ENCODE measurements around the gene TEX44. TPM values are rescaled to one million over a fixed set of nuclear protein-coding genes. Genes with fewer than 3 reads are reported as not detected.

The TEX44 gene
- polyA plus RNA-seq, 1 experiment, result not detected

GRCh38 chr2:231617059-231617926 is 24.6 kb downstream of the TEX44 start:
- POLR2A ChIA-PET, result no interaction called here
- no peak for DNase-seq (ENCODE audit: low read depth)

GRCh38 chr2:231621051-231621879 is 28.6 kb downstream of the TEX44 start:
- H3K27me3 ChIP-seq (ENCODE audit: control insufficient read depth, insufficient read depth, low read length), result no peaks in the 10 kb centered on the region; the same call in 1 of the 2 replicates
- DNase-seq (ENCODE audit: low read depth), result no peak
- TF ChIP-seq, protein P1, sequence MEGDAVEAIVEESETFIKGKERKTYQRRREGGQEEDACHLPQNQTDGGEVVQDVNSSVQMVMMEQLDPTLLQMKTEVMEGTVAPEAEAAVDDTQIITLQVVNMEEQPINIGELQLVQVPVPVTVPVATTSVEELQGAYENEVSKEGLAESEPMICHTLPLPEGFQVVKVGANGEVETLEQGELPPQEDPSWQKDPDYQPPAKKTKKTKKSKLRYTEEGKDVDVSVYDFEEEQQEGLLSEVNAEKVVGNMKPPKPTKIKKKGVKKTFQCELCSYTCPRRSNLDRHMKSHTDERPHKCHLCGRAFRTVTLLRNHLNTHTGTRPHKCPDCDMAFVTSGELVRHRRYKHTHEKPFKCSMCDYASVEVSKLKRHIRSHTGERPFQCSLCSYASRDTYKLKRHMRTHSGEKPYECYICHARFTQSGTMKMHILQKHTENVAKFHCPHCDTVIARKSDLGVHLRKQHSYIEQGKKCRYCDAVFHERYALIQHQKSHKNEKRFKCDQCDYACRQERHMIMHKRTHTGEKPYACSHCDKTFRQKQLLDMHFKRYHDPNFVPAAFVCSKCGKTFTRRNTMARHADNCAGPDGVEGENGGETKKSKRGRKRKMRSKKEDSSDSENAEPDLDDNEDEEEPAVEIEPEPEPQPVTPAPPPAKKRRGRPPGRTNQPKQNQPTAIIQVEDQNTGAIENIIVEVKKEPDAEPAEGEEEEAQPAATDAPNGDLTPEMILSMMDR (IDR thresholded peaks at IDR 0.05; ENCODE audit: insufficient read depth, low read depth, low read length), result no peak
- H3K36me3 ChIP-seq (ENCODE audit: control insufficient read depth, insufficient read depth, low read length), result no peaks in the 10 kb centered on the region
- CTCF ChIA-PET, result interaction anchor here (0.8 to 2.1 kb wide), 7 partner anchors 10 to 94 kb away, joined by 3 to 10 read pairs (median 5); no protein-coding TSS in a partner anchor
- H3K4me3 ChIP-seq (ENCODE audit: low read depth, low read length), result no peak overlapping the region
- POLR2A ChIA-PET, result no interaction called here

More at GRCh38 chr2:231617059-231617926, 24.6 kb downstream of the TEX44 start:
- CTCF ChIA-PET, result interaction anchor here (1.0 to 15.9 kb wide), 4 partner anchors 16 to 98 kb away, joined by 3 to 409 read pairs (median 4); no protein-coding TSS in a partner anchor
- Histone ChIP-seq H3K4me3 (ENCODE audit: low read depth, low read length) (no peak overlapping the region), H3K27me3 (ENCODE audit: control insufficient read depth, insufficient read depth, low read length) (no peaks in the 10 kb centered on the region; the same call in 1 of the 2 replicates), H3K36me3 (ENCODE audit: control insufficient read depth, insufficient read depth, low read length) (no peaks in the 10 kb centered on the region)
- TF ChIP-seq, protein P1 (IDR thresholded peaks at IDR 0.05; ENCODE audit: insufficient read depth, low read depth, low read length), result no peak

- POLR2A ChIA-PET, result no interaction called here
- Histone ChIP-seq H3K36me3 (ENCODE audit: control insufficient read depth, insufficient read depth, low read length) (no peaks in the 10 kb centered on the region), H3K4me3 (ENCODE audit: low read depth, low read length) (no peak overlapping the region), H3K27me3 (ENCODE audit: control insufficient read depth, insufficient read depth, low read length) (no peaks in the 10 kb centered on the region; the same call in 1 of the 2 replicates)
- TF ChIP-seq, protein P1 (IDR thresholded peaks at IDR 0.05; ENCODE audit: insufficient read depth, low read depth, low read length), result no peak
- DNase-seq (ENCODE audit: low read depth), result no peak
- CTCF ChIA-PET, result interaction anchor here (0.7 to 2.1 kb wide), 5 partner anchors 9 to 52 kb away, joined by 3 to 10 read pairs (median 4); no protein-coding TSS in a partner anchor
These were observed 30.3 kb downstream of the TEX44 start for GRCh38 chr2:231622963-231623362.

DNA sequence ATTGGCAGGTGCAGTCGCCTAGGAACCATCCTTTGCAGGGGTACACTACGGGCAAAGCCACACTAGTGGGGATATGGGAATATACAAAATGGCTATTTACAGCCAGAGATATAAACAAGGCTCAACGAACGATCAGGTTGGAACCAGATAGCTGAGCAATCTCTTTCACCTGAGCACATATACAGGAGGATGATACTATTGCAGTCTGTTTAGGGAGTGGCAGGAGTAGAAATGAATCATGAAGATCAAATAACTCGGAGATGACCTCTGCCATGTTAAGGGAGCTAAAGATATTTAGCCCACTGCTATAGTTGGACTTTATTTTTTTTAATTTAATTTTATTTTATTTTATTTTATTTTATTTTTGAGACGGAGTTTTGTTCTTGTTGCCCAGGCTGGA is 33.8 kb downstream of the TEX44 start:
- TF ChIP-seq, protein P1 (IDR thresholded peaks at IDR 0.05; ENCODE audit: insufficient read depth, low read depth, low read length), result no peak
- DNase-seq (ENCODE audit: low read depth), result no peak
- ChIA-PET CTCF (interaction anchor here (2.5 to 3.6 kb wide), 2 partner anchors 14 to 48 kb away, joined by 9 to 15 read pairs; no protein-coding TSS in a partner anchor), POLR2A (no interaction called here)
- no peaks in the 10 kb centered on the region for H3K27me3 ChIP-seq (ENCODE audit: control insufficient read depth, insufficient read depth, low read length)
- H3K4me3 ChIP-seq (ENCODE audit: low read depth, low read length), result no peak overlapping the region
- H3K36me3 ChIP-seq (ENCODE audit: control insufficient read depth, insufficient read depth, low read length), result no peaks in the 10 kb centered on the region
